GM18951 (cell line): Measurements from ENCODE around the gene AIDA.

Experiments
- POLR2A ChIP-seq: IDR thresholded peaks from 4 replicates; pipeline ENCODE4 v1.6.1; 2011; ENCODE audit warnings: mild to moderate bottlenecking; ENCODE audit not compliant: insufficient read length, insufficient read depth; ENCODE audit errors: extremely low read depth
- in situ Hi-C: fragments of 300-500 bp; cut with MboI; formaldehyde crosslinking; loops from one replicate; pipeline ENCODE4 v1.12.0; 2022; ENCODE audit warnings: low sequenced_read_pairs, mixed read lengths, inconsistent platforms; ENCODE audit not compliant: unreplicated experiment

The AIDA gene

GRCh38 chr1:222734740-222735139 is 22.4 kb upstream of the AIDA start:
- TF ChIP-seq POLR2A = no peak
- in situ Hi-C loops = no loop called here

GRCh38 chr1:222732216-222733159 is 20.2 kb upstream of the AIDA start:
- no peak for TF ChIP-seq POLR2A
- in situ Hi-C loops = no loop called here

GRCh38 chr1:222730866-222731265 is 18.6 kb upstream of the AIDA start:
- no peak for TF ChIP-seq POLR2A
- in situ Hi-C loops = no loop called here

- in situ Hi-C loops = no loop called here
- TF ChIP-seq POLR2A = no peak
These were observed 16.5 kb upstream of the AIDA start for GRCh38 chr1:222728746-222729145.

GRCh38 chr1:222716393-222716792 is 4.1 kb upstream of the AIDA start:
- in situ Hi-C loops = no loop called here

GRCh38 chr1:222713091-222713961 is 1.0 kb upstream of the AIDA start:
- in situ Hi-C loops = no loop called here
- TF ChIP-seq POLR2A = peak; percentile 64

More at GRCh38 chr1:222716393-222716792, 4.1 kb upstream of the AIDA start:
- TF ChIP-seq POLR2A = no peak

- in situ Hi-C loops = no loop called here
- TF ChIP-seq POLR2A = peak; percentile 21
These were observed 705 bp downstream of the AIDA start for GRCh38 chr1:222711319-222712252.

GRCh38 chr1:222709700-222710153 is 2.6 kb downstream of the AIDA start:
- TF ChIP-seq POLR2A = no peak
- in situ Hi-C loops = no loop called here

GRCh38 chr1:222706815-222707214 is 5.5 kb downstream of the AIDA start:
- in situ Hi-C loops = no loop called here
- no peak for TF ChIP-seq POLR2A

GRCh38 chr1:222704260-222704659 is 8.0 kb downstream of the AIDA start:
- in situ Hi-C loops = no loop called here
- TF ChIP-seq POLR2A = no peak

- in situ Hi-C loops = no loop called here
- TF ChIP-seq POLR2A = no peak
These were observed 10.1 kb downstream of the AIDA start for GRCh38 chr1:222702210-222702609.

GRCh38 chr1:222697826-222698225 is 14.5 kb downstream of the AIDA start:
- in situ Hi-C loops = no loop called here
- TF ChIP-seq POLR2A = no peak

GRCh38 chr1:222697203-222697602 is 15.1 kb downstream of the AIDA start:
- in situ Hi-C loops = no loop called here
- no peak for TF ChIP-seq POLR2A

GRCh38 chr1:222696741-222697140 is 15.6 kb downstream of the AIDA start:
- TF ChIP-seq POLR2A = no peak
- in situ Hi-C loops = no loop called here
